ENCODE data around the gene COBLL1.
A peak's percentile ranks its signal among the peaks of the same experiment; 100 is the strongest.
"Not testable (repeated sequence)": the region's sequence is repeated elsewhere in the genome, so short reads cannot be mapped to it uniquely, and the experiment has no call there.

Gene COBLL1, protein sequence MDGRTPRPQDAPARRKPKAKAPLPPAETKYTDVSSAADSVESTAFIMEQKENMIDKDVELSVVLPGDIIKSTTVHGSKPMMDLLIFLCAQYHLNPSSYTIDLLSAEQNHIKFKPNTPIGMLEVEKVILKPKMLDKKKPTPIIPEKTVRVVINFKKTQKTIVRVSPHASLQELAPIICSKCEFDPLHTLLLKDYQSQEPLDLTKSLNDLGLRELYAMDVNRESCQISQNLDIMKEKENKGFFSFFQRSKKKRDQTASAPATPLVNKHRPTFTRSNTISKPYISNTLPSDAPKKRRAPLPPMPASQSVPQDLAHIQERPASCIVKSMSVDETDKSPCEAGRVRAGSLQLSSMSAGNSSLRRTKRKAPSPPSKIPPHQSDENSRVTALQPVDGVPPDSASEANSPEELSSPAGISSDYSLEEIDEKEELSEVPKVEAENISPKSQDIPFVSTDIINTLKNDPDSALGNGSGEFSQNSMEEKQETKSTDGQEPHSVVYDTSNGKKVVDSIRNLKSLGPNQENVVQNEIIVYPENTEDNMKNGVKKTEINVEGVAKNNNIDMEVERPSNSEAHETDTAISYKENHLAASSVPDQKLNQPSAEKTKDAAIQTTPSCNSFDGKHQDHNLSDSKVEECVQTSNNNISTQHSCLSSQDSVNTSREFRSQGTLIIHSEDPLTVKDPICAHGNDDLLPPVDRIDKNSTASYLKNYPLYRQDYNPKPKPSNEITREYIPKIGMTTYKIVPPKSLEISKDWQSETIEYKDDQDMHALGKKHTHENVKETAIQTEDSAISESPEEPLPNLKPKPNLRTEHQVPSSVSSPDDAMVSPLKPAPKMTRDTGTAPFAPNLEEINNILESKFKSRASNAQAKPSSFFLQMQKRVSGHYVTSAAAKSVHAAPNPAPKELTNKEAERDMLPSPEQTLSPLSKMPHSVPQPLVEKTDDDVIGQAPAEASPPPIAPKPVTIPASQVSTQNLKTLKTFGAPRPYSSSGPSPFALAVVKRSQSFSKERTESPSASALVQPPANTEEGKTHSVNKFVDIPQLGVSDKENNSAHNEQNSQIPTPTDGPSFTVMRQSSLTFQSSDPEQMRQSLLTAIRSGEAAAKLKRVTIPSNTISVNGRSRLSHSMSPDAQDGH

DNA sequence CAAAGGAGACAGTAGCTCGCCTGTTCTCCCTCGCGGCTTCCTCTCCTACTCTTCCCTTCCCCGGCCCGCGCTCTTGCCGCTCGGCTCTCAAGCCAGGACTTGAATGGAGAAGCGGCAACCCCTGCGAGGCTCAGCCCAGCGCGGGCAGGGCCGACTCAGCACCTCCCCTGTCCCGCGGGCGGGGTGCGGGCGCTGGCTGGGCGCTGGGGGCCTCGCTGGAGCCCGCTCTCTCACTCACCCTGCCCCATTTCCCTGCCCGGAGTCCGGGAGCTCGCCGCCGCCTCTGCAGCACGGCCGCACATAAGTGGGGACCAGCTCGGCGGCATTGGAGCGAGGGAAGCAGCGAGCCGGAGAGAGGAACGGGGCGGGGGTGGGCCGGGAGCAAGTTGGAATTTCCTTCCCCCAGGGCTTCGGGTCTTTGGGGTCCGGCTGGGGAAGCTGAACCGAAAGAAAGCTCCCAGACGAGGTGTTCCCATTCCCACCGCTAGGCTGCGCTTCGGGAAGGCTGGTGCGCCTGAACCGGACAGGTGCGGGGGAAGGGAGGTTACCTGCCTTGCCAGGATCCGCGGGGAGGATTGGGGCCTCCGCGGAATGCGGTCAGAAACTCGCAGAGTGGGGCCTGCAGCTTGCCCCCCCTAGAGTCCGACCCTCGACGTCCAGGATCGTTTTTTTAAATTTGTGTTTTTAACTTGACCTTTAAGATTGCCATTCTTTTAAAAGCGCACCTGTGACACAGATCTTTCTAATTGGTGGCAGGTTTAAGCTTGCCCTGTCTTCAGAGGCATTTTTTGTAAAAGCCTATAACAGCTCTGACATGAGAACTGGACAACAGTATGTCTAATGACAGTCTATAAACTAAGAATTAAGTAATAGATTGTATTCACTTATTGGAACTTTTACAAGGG lies at the start of gene COBLL1:
Gene COBLL1, minus strand, starts transcription at position 105 of the 905 bp plus-strand sequence. CDS start 627 bp downstream, outside the sequence.
- DNase-seq: peak; percentile 49

GRCh38 chr2:164890544-164890943 lies 48.9 kb upstream of the COBLL1 start:
- no peak for DNase-seq

- DNase-seq: no peak
Measured at GRCh38 chr2:164888592-164888991, 47.0 kb upstream of the COBLL1 start.

DNA sequence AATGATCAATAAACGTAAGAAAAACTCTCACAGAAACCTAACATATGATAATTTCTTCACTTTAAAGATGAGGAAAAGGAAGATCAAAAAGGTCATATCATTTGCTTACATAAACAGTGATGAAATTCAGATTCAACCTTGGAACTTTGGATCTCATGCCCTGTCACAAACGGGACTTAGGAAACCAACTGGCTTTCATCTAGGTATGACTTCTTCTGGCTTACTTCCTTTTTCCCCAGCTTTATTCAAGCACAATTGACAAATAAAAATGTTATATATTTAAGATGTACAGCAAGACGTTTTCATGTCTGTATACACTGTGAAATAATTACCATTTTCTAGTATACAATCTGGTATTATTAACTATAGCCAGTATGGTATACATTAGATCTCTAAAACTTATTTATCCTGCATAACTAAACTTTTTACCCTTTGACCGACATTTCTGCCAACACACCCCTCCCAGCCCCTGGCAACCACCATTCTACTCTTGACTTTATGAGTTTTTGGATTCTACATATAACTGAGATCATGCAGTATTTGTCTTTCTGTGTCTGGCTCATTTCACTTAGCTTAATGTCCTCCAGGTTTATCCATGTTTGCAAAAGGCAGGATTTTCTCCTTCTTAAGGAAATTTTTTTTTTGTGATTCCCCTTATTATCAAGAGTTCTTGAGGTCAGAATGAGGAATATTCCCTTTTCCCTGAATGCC lies 46.0 kb upstream of the COBLL1 start:
- no peak for DNase-seq

- no peak for DNase-seq
Measured at GRCh38 chr2:164882276-164882675, 40.7 kb upstream of the COBLL1 start.

GRCh38 chr2:164881524-164881923 lies 39.9 kb upstream of the COBLL1 start:
- DNase-seq: no peak

DNA sequence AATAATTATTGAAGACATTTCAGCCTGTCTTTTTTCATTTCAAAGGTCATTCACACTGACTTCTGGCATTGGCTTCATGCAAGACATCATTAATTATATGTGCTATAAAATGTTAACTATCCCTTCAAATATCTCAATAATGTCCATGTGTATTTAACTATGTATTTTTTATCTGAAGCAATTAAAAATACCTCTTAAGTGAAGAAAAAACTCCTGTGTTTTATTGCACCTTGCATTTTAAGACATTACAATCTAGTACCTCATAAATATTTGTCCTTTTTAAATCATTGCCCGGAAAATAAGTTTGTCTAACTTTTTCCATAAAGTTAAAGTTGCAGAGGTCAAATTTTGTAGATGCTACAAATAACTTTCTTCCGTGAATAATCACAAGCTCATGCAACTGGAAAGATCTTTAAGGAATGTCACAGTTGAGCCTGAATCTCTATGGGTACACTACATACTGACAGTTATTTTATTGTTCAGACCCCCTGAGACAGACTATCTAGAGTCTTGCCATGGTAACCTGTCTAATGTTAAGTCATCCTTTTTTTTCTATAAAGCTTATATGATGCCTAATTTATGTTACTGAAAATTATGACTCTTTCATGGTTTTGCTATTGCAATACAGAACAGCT lies 38.4 kb upstream of the COBLL1 start:
- no peak for DNase-seq

- no peak for DNase-seq
Measured at GRCh38 chr2:164877927-164878326, 36.3 kb upstream of the COBLL1 start.

DNA sequence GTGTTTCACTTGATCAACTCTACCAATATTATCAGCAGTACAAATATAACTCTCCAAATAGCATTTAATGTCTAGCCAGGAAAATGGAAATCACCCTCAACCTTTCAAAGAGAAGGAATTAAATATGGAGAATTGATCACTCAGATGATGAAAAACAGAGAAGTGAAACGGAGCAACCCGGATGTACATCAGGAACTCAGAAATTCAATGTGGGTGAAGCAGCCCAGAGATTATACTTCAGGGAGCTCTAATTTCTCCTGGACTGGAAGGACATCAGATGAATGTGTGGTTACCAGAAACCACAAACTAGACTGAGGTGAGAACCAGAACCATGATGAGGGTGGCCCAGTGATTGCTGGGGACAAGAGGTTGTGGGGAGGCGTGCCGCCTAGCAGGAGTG lies 35.5 kb upstream of the COBLL1 start:
- no peak for DNase-seq

DNA sequence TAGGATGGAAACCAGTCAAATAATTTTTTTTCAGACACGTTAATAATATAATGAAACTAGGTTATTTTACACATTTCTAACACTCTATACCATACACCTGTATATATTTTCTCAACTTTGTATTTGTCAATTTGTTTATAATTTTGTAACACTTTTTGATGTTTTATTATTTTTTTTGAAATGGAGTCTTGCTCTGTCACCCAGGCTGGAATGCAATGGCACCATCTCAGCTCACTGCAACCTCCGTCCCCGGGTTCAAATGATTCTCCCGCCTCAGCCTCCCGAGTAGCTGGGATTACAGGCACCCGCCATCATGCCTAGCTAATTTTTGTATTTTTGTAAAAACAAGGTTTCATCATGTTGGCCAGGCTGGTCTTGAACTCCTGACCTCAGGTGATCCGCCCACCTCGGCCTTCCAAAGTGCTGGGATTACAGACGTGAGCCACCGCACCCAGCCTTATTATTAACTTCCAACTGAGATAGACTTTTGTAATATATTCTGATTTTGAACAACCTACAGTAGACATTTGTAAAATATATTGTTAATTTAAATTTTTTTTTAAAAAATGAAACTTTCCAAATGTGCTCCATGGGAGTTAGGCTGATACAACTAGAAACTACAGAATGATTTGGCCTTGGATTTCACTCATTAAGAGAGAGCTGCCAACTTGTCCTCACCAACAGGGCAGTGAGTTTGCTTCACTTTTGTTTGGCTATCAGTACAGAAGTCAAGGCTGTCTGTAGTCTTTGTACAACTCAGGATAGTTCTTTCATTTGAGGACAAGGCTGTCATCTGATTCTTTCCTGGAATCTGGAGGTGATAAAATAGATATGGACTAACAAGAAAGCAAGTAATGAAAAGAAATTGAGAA lies 33.9 kb upstream of the COBLL1 start:
- DNase-seq: no peak

DNA sequence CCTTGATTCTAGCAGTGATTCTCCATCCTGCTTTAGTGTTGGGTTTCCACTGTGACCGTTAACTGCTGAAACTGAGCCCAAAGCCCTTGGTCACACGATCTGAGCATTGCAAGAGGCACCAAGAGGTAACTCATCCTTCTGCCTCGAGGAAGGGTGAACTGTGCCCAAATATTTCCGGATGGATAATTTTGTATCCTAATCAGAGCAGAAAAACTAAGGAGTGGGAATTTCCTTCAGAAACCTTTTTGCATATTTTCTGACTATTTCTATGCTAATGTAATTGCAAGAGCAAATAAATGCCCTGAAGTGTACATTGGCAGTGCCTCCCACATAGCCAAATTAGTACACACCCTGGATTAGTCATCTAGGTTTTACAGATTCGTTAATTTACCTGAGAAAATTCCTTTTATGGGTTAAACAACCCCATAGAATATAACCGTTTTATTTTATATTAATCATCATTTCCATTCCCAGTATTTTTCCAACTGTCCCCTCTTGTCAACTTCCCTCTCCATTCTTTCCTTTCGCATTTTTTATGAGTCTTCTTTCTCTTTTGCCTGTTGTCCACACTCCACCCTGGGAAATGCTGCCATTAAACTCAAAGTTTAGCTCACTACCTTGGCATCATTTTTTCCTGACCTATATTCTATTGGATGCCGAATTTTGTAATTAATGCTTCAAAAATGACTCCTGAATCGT lies 31.7 kb upstream of the COBLL1 start:
- DNase-seq: no peak

DNA sequence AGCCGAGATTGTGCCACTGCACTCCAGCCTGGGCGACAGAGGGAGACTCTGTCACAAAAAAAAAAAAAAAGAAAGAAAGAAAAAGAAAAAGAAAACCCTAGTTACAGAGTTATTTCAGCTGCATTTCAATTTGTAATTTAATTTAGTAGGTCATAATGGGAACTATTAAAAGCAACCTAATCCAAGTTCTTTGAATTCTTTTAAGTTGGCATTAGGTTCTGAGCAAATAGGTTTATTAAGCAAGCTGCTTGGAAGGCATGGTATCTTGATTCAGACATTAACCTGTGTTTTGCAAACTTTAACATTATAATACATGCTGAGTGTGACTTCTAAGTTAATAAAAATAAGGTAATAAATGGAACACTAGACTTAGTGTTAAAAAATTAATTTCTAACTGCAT lies 29.8 kb upstream of the COBLL1 start:
- no peak for DNase-seq

- DNase-seq: no peak
Measured at GRCh38 chr2:164869420-164869772, 27.8 kb upstream of the COBLL1 start.

DNA sequence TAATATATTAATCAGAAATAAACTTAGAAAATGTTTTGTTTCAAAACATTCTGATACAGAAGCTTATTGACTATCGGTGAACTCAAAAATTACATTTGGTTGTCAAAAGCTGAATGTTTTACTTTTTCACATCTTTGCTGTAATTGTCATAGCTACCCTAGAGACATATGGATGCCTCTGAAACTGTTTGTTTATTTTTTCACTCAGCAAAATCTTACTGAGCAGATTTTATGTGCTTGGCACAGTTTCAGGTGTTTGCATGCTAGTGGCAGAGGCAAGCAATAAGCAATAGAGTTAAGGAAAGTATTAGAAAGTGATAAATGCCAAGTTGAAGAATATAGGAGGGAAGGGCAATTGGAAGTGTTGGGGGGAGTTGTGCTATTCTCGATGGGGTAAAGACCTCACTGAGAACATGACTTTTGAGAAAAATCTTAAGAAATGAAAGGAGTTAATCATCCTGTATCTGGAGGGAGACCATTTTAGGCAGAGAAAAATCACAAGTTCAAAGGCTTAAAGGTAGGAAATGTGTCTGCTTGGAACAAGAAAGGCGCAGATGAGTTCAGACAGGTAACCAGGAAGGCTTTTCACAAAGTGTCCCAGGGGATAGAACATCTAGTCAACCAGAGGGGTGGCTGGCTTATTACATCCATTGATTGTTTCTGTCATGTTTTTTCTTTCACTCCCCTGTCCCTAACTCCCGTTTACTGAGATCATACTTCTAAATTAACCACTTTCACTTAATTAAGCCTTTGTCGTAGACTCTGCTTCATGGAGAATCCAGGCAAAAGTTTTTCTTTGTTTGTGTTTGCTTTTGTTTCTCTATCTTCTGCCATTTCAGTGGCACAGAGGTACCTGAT lies 27.2 kb upstream of the COBLL1 start:
- DNase-seq: no peak

DNA sequence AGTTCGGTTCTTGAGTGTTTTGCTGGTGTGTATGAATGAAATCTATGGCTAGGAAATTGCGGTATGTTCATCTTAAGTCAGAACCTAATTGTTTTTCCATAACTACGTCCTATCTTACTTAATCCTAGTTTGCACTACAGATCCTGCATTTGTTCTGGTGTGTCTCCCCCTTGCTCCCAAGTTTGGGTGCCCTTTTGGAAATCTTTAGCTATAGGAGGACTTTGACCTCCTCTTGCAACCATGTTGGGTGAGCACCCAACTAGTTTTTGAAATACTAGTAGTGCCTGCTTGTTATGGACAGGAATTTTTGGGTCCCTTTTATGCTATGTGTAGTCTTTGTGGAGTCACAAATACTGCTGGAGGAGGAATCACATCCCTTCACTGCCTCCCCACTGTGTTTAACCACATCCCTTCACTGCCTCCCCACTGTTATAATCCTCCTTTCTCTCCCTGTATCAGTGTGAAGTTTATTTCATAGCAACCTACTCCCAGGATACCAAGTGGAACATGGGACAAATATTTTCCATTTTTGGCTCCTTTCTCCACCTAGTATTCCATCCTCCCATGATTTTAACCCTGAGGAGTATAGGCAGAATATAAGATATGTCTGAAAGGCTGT lies 26.3 kb upstream of the COBLL1 start:
- no peak for DNase-seq

DNA sequence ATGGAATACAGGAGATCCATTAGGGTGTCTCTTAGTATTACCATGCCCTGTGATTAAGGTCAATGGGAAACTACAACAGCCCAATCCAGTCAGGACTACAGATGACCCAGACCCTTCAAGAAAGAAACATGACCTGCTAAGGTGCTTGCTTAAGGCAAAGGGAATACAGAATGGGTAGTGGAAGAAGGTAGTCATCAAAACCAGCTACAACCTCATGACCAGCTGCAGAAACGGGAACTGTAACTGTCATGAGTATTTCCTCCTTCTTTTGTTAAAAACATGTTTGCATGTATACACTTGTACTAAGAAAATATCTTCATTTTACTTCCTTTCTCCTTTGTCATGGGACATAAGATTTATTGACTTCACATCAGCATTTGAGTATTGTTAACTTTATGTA lies 24.8 kb upstream of the COBLL1 start:
- DNase-seq: not testable (repeated sequence)

DNA sequence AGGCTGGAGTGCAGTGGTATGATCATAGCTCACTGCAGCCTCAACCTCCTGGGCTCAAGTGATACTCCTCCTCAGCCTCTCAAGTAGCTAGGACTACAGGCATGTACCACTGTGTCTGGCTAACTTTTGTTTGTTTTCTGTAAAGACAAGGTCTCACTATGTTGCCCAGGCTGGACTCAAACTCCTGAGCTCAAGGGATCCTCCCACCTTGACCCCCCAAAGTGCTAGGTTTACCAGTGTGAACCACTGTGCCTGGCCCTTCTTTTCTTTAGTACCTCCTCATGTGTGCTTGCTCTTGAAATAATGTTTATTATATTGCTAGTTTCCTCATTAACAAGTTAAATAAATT lies 19.0 kb upstream of the COBLL1 start:
- no peak for DNase-seq
